Measurements from ENCODE around the gene BICC1.

The BICC1 gene

GRCh38 chr10:58516119-58516518 lies 3.4 kb downstream of the BICC1 start:
- no peak for DNase-seq (ENCODE audit: low read depth)

- no peak for DNase-seq (ENCODE audit: low read depth)
Measured at GRCh38 chr10:58516671-58517070, 4.0 kb downstream of the BICC1 start.

GRCh38 chr10:58517081-58517480 lies 4.4 kb downstream of the BICC1 start:
- DNase-seq (ENCODE audit: low read depth): no peak

- DNase-seq (ENCODE audit: low read depth): no peak
Measured at GRCh38 chr10:58517491-58518355, 5.1 kb downstream of the BICC1 start.

- DNase-seq (ENCODE audit: low read depth): no peak
Measured at GRCh38 chr10:58518775-58519174, 6.1 kb downstream of the BICC1 start.

GRCh38 chr10:58529077-58529728 lies 16.5 kb downstream of the BICC1 start:
- DNase-seq (ENCODE audit: low read depth): no peak

GRCh38 chr10:58531084-58531695 lies 18.5 kb downstream of the BICC1 start:
- DNase-seq (ENCODE audit: low read depth): peak; percentile 34

- DNase-seq (ENCODE audit: low read depth): no peak
Measured at GRCh38 chr10:58535311-58535710, 22.6 kb downstream of the BICC1 start.

- DNase-seq (ENCODE audit: low read depth): no peak
Measured at GRCh38 chr10:58543141-58543540, 30.5 kb downstream of the BICC1 start.

GRCh38 chr10:58544135-58544534 lies 31.5 kb downstream of the BICC1 start:
- DNase-seq (ENCODE audit: low read depth): no peak

- no peak for DNase-seq (ENCODE audit: low read depth)
Measured at GRCh38 chr10:58545427-58545826, 32.8 kb downstream of the BICC1 start.

- DNase-seq (ENCODE audit: low read depth): no peak
Measured at GRCh38 chr10:58546137-58546536, 33.5 kb downstream of the BICC1 start.

- DNase-seq (ENCODE audit: low read depth): no peak
Measured at GRCh38 chr10:58546722-58547445, 34.2 kb downstream of the BICC1 start.

- DNase-seq (ENCODE audit: low read depth): no peak
Measured at GRCh38 chr10:58547963-58548362, 35.3 kb downstream of the BICC1 start.

GRCh38 chr10:58554316-58554715 lies 41.6 kb downstream of the BICC1 start:
- no peak for DNase-seq (ENCODE audit: low read depth)

GRCh38 chr10:58555170-58555929 lies 42.7 kb downstream of the BICC1 start:
- DNase-seq (ENCODE audit: low read depth): no peak

GRCh38 chr10:58555930-58556311 lies 43.2 kb downstream of the BICC1 start:
- no peak for DNase-seq (ENCODE audit: low read depth)

GRCh38 chr10:58556516-58557165 lies 44.0 kb downstream of the BICC1 start:
- no peak for DNase-seq (ENCODE audit: low read depth)

GRCh38 chr10:58557714-58558113 lies 45.0 kb downstream of the BICC1 start:
- no peak for DNase-seq (ENCODE audit: low read depth)

GRCh38 chr10:58560068-58560467 lies 47.4 kb downstream of the BICC1 start:
- no peak for DNase-seq (ENCODE audit: low read depth)

- no peak for DNase-seq (ENCODE audit: low read depth)
Measured at GRCh38 chr10:58565271-58565670, 52.6 kb downstream of the BICC1 start.

All from CMK (cell line).